GM19025 (cell line): ENCODE measurements around the gene CISH.

Experiments used
- ATAC-seq: cut with Tn5 transposase; IDR thresholded peaks from one replicate; pipeline ENCODE4 v1.9.1; 2021; ENCODE audit warnings: mild to moderate bottlenecking, low read depth, moderate library complexity; ENCODE audit not compliant: unreplicated experiment

Gene CISH

GRCh38 chr3:50615190-50615589 is 3.6 kb upstream of the CISH start:
- ATAC-seq = no peak

GRCh38 chr3:50612970-50613846 is 1.6 kb upstream of the CISH start:
- ATAC-seq = no peak

GRCh38 chr3:50612234-50612882 is 784 bp upstream of the CISH start:
- ATAC-seq = peak; percentile 3

- no peak for ATAC-seq
Measured at GRCh38 chr3:50610992-50611463, 546 bp downstream of the CISH start.

GRCh38 chr3:50610181-50610971 is 1.2 kb downstream of the CISH start:
- no peak for ATAC-seq

- no peak for ATAC-seq
Measured at GRCh38 chr3:50609763-50610085, 1.9 kb downstream of the CISH start.

- ATAC-seq = no peak
Measured at GRCh38 chr3:50609071-50609762, 2.4 kb downstream of the CISH start.

GRCh38 chr3:50608278-50608677 is 3.3 kb downstream of the CISH start:
- ATAC-seq = no peak

- no peak for ATAC-seq
Measured at GRCh38 chr3:50607271-50608091, 4.1 kb downstream of the CISH start.

GRCh38 chr3:50606596-50606995 is 5.0 kb downstream of the CISH start:
- ATAC-seq = no peak

GRCh38 chr3:50605901-50606326 is 5.7 kb downstream of the CISH start:
- ATAC-seq = no peak

GRCh38 chr3:50604628-50605588 is 6.7 kb downstream of the CISH start:
- no peak for ATAC-seq

GRCh38 chr3:50604110-50604621 is 7.4 kb downstream of the CISH start:
- no peak for ATAC-seq

- ATAC-seq = no peak
Measured at GRCh38 chr3:50603261-50604109, 8.1 kb downstream of the CISH start.

GRCh38 chr3:50602595-50603191 is 8.9 kb downstream of the CISH start:
- no peak for ATAC-seq

- ATAC-seq = peak; percentile 77
Measured at GRCh38 chr3:50600841-50601591, 10.6 kb downstream of the CISH start.
